GM19023 (cell line): ENCODE results near the gene ZCCHC4.

Experiments
- ATAC-seq: cut with Tn5 transposase; IDR thresholded peaks from one replicate; pipeline ENCODE4 v1.9.1; 2021; ENCODE audit warnings: mild to moderate bottlenecking, moderate library complexity; ENCODE audit not compliant: unreplicated experiment

ZCCHC4 gene, protein sequence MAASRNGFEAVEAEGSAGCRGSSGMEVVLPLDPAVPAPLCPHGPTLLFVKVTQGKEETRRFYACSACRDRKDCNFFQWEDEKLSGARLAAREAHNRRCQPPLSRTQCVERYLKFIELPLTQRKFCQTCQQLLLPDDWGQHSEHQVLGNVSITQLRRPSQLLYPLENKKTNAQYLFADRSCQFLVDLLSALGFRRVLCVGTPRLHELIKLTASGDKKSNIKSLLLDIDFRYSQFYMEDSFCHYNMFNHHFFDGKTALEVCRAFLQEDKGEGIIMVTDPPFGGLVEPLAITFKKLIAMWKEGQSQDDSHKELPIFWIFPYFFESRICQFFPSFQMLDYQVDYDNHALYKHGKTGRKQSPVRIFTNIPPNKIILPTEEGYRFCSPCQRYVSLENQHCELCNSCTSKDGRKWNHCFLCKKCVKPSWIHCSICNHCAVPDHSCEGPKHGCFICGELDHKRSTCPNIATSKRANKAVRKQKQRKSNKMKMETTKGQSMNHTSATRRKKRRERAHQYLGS

DNA sequence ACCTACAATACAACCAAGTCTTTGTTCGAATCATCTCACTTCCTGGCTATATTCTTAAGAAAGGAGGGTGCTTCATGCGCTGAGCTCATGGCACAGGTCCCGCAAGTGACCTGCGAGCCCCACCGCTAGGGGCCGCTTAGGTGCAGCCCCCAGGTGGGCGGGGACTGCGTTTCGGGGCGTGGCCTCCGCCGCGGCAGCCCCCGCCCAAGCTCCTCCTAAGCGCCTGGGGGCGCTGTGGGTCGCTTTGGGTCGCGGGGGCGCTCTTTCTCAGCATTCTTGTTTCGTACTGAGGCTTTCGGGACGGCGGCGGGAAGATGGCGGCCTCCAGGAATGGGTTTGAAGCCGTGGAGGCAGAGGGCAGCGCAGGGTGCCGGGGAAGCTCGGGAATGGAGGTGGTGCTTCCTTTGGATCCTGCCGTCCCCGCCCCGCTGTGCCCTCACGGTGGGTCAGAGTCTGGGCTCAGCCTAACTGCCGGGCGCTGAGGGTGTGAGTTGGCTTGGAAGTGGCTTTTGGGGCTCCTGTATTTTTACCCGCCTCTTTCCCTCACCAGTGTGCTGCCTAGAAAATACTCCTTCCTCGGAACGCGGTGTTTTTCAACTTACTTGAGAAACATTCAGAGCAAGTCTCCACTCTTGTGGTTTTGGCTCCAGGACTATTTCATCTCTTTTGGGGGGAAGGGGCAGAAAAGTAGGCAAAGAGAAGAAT lies at the start of gene ZCCHC4:
ZCCHC4 (plus strand) TSS at position 279 of the 705 bp plus-strand sequence; CDS start at position 315, 36 bp downstream.
- ATAC-seq, result peak; percentile 88

DNA sequence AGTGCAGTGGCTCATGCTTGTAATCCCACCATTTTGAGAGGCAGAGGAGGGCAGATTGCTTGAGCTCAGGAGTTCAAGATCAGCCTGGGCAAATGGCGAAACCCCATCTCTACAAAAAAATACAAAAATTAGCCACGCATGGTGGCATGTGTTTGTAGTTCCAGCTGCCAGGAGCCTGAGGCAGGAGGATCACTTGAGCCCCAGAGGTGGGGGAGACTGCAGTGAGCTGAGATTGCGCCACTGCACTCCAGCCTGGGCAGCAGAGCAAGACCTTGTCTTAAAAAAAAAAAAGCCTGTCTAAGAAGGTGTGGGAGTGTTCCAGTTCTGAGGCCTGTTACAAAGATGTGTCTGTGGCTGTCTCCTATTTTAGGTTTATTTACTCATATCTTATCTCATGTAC lies 40.7 kb upstream of the ZCCHC4 start:
- ATAC-seq, result no peak

DNA sequence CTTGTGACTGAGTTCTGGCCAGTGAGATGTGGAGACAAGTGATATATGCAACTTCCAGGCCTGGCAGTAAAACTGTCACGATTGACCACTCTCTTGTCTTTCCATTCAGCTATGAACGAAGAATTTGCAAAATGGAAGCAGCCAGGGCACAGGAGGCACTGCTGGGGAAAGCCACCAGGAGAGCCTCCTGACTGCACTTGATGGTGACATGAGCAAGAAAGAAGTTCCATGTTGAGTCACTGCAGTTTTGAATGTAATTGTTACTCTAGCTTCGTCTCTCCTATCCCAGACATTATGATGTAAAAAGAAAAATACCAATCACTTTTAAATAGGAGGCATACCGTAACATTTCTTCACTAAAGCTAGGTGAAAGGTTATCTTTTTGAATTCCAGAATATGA lies 32.4 kb upstream of the ZCCHC4 start:
- no peak for ATAC-seq

DNA sequence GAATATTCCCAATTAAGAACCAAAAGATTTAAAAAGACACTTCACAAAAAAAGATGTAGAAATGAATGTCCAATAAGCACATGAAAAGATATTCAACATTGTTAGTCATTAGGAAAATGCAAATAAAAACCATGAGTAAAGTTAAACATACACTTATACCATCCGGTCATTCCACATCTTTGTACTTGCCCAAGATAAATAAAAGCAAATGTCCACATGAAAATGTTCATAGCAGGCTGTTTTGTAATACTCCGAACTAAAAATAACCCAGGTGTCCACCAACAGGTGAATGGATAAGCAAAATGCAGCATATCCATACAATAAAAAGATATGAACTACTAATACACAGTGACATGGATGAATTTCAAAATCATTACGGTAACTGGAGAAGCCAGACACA lies 28.6 kb upstream of the ZCCHC4 start:
- no peak for ATAC-seq

DNA sequence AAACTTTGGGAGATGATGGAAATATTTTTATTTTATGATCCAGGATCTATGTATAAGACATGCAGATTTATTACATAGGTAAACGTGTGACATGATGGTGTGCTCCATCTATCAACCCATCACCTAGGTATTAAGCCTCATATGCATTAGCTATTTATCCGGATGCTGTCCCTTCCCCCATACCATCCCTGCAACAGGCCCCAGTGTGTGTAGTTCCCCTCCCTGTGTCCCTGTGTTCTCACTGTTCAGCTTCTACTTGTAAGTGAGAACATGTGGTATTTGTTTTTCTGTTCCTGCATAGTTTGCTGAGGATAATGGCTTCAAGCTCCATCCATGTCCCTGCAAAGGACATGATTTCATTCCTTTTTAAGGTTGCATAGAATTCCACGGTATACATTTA lies 28.1 kb upstream of the ZCCHC4 start:
- ATAC-seq, result no peak

DNA sequence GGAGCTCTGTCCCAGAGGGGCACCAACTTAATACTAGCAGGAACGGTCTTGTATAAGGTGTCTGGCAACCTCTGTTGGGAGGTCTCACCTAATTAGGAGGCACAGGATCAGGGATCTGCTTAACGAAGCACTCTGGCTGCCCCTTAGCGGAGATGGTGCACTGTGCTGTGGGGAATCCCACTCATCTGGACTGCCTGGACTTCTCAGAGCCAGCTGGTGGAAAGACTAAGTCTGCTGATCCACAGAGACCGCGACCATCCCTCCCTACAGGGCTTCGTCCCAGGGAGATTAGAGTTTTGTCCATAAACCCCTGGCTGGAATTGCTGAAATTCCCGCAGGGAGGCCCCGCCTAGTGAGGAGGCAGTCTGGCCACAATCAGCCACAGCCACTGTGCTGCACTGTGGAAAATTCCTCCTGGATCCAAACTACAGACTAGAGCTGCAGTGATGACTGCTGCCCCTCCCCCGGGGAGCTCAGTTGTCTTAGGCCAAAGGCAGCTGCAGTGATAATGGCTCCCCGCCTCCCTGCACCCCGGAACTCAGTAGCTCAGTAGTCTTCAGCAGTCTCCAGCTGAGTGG lies 22.0 kb upstream of the ZCCHC4 start:
- ATAC-seq, result no peak

DNA sequence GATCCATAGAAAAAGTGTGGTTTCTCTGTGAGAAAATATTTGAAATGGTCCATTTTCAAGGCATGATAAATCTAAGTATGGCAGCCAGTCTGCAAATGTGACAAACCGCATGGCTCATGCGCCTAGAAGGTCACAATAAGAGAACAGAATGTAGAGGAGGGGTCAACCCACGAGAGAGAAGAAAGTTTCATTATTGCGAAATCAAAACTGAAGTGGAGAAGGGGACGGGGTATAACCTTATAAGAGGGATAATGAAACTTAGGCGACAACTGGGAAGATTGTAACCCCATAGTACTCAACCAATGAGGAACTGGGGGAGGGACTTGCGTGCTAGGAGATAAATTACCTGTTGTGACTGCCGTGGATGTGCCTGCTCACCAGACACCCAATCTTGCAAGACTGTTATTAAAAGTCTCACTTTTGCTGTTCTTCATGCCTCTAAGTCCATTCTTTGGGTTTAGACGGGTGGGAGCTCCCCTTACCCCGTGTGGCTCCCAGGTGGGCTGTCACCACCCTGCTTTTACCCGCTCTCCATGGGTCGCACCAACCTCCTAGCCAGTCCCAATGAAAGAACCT lies 21.3 kb upstream of the ZCCHC4 start:
- no peak for ATAC-seq

DNA sequence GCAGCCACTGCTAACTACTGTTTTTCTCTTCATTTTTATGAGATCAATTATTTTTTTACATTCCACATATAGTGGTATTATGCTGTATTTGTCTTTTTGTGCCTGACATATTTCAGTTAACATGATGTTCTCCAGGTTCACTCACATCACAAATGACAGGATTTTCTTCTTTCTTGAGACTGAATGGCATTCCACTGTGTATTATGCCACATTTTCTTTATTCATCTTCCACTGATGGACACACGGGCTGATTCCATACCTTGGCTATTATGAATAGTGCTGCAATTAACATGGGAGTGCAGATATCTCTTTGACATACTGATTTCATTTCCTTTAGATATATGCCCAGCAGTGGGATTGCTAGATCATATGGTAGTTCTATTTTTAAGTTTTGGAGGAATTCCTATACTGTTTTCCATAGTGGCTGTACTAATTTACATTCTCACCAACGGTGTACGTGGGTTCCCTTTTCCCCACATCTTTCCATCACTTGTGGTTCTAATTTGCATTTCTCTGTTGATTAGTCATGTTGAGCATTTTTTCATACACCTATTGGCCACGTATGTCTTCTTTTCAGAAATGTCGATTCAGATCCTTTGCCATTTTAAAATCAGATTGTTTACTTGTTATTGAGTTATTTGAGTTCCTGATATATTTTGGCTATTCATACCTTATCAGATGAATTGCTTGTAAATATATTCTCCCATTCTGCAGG lies 14.9 kb upstream of the ZCCHC4 start:
- ATAC-seq, result no peak

DNA sequence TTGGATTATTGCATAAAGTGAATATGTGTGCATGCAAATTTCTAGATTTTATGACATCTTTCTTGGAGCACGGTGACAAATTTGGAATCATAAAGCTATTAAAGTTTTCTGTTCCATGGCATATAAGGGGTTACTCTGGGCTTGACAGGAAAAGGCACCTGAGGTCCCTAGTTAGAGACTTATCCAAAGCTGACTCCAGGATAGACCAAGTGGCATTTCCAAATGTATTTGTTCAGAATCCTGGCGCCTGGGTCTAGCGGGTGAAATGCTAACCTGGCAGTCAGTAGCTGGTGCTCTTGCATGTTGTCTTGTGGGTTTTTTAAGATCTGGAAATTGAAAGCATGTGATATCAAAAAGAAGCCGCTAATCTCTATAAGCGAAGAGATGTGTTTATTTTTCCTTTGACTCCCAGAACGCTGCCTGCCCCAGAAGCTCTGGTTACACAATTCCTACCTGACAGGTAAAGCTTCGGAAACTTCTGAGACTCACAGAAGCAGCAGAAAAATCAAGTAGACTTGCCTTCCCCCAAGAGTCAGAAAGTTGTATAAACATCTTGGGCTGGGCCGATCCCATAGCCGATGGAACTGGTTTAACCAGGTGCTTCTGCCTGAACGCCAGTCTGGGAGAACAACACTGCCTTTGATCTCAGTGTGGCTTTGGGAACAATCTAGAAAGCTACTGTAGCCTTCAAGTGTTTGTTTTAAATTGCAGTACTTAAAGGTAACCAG lies 12.9 kb upstream of the ZCCHC4 start:
- ATAC-seq, result no peak

DNA sequence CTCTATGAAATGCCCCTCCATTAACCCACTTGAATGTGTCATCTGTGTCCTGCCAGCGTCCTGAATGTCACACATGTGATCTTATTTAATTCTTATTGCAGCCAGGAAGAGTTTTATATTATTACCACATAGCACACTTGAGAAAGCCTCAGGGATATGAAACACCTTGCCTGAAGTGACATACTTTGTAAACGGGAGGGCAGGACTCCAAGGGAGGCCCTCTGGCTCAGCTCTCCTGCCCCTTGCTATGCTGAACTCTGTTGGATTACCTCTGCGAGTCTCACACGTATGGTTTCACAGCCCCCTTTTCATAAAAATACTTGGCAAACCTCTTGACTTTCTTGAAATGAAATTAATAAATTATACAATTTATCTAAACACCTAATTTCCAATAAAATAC lies 11.1 kb upstream of the ZCCHC4 start:
- no peak for ATAC-seq

DNA sequence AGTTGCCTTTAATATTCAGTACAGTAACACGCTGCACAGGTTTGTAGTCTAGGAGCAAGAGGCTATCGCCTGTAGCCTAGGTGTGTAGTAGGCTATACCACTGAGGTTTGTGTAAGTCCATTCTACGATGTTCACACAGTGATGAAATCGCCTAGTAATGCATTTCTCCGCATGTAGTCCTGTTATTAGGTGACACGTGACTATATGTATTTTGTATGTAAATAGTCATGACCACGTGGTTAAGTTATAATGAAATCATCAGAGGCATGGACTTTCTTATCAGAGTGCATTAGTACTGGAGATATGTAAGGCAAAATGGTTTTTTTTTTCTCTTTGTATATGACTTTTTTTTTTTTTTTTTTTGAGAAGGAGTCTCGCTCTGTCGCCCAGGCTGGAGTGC lies 9.9 kb upstream of the ZCCHC4 start:
- ATAC-seq, result no peak

DNA sequence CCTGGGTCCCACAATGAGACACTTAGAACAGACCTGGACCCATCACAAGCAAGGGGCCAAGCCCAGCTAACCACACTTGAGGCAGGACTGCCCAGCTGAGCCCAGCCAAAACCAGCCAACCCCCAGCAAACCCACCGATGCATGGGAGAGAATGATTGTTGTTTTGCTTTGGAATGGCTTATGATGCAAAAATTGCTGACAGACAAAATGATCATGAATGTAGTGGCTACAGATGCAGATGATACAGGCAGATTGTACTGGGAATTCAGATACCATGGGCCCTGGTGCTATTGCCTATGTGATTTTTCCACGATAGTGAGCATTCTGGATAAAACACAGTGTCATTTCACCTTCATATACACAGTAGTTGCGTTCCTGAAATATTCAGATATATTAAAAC lies 9.0 kb upstream of the ZCCHC4 start:
- no peak for ATAC-seq

DNA sequence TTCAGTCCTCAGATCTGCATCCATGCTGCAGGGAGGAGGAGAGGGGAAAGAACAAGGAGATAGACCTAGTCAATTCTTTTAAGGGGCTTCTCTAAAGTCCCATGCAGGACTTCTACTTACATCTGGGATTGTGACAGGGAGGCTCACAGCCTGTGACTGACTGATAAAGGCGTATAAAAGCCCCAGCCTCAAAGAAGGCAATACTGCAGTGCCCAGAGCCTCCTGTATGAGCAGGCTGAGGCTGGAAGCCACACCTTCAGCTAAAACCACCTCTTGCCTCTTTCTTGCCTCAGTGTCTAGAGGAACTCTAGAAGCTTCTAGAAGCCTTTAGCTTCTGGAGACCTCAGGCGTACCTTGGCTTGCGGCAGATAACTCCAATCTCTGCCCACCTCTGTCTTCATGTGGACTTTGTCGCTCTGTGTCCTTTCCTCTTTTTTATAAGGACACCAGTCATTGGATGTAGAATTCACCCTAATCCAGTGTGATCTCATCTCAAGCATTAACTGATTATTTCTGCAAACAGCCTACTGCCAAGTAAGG lies 6.0 kb upstream of the ZCCHC4 start:
- no peak for ATAC-seq

DNA sequence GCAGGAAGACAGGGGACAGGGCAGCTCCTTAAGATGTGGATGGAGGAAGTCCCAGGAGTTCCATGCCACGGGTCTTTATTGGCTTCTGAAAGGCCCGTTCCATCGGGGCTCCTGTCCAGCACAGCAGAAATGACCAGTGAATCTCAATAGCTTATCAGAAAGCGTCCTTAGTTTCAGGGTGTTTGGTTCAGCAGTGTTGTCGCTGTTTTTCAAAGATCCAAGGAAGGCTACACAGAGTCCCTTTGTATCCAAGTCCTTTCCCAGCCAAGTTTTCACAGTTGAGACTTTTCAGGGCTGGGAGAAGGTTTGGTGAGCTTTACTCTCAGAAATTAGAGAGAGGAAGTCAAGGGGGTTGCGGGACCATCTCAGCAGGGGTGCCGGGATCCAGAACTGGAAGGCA lies 5.0 kb upstream of the ZCCHC4 start:
- no peak for ATAC-seq

DNA sequence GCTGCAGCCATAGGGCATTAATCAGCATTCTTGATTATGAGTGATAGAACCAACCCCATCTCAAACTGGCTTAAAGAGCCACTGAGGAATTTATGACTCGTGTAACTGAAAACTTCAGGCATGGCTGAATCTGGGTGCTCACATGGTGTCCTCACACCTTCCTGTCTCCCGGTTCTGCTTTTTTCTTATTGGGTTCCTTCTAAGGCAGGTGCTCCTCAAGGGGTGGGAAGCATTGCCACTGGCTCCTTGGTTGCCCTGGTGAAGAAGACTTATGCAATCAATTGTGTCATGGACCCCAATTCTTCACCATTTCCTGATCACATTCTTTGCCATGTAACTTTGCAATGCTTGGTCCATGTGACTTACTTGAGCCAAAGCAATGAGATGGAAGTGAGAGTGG lies 4.3 kb upstream of the ZCCHC4 start:
- no peak for ATAC-seq

DNA sequence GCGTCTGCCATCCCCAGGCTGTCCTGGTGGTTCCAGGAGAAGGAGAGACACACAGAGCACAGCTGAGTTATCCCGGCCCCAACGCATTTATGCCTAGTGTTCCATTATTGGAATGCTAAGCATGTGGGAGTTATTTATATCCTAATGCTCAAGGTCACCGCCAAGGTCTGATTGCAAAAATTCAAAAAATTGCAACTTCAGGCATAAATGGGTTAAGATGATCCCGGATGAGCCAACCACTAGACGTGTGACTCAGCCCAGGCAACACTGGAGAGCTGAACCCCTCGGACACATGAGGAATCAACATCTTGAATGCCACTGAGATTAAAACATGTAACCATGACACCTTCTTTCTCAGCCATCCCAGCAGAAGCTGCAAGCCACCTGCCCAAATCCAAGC lies 3.8 kb upstream of the ZCCHC4 start:
- ATAC-seq, result no peak

DNA sequence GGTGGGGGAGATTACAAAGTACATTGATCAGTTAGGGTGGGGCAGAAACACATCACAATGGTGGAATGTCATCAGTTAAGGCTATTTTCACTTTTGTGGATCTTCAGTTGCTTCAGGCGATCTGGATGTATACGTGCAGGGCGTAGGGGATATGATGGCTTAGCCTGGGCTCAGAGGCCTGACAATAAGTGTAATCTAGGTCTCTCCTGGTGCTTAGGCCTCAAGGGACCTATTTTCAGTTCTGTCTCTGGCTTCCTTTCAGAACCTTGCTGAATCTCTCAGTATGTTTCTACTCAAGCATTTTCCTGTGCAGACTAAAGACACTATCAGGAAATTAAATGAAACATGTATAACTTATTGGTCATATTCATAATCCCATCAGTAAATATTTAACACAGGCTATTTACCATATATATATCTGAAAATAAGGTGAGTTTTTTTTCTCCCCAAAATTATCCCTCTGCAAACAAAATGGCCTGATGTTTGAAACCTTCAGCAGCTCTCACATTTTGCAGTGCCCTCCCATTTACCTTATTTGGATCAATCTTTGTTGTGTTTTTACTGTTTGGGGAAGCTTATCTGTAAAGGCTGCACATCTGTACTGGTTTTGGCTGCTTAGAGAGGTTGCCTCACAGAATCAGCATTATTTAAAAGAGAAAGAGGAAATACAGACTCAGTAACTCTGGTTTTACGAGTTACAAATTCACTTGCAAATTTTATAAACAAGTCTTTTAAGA lies 2.3 kb upstream of the ZCCHC4 start:
- ATAC-seq, result peak; percentile 38

DNA sequence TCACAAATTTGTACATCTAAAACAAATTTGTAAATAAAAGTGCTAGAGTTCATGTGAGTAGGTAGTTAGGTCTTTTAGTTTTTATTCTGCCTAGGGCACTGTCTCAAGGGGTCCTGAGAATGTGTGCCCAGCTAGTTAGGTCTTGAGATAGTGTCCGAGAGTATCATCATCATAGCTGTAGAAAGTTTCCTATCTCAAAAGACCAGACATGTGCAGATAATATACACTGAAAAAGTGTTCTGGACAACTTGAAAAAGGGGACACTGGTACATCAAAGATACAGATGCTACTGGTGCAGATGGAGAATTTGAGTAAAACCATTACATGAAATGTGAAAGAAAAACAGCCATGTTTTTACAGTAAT lies 1.8 kb upstream of the ZCCHC4 start:
- no peak for ATAC-seq

DNA sequence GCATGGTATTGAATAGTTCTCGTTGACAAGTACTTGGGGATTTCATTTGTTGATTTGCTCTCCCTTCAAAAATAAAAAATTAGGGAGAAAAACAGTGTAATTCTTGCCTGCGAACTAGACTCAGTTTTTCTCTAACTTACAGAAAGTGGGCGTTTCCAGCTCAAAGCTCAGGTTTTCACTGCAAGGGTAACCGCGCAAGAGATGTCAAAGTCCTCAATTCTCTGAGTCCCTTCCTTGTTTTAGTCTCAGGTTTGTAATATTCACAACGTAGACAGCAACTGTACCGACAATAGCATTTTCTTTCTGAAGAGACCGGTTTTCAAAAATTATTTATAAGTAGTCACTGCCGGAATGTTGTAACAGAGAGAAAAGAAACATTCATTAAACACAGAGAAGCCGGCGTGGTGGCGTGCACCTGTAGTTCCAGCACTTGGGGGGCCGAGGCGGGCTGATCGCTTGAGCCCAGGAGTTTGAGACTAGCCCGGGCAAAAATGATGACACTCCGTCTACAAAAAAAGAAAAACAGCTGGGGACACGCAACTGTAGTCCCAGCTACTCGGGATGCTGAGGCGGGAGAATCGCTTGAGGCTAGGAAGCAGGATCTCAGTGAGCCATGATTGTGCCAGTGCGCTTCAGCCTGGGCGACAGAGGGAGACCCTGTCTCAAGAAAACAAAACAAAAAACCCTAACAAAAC lies 774 bp downstream of the ZCCHC4 start:
- ATAC-seq, result no peak
